Mesenchymal stem cell (in vitro differentiated cells and primary cell): ENCODE results near the gene OLFML3.

ENCODE experiments used
- DNase-seq: peaks from one replicate; pipeline ENCODE4 v3.0.0-alpha.2; 2013
- H2AFZ ChIP-seq: one replicate; pipeline ENCODE4 v1.6.1; 2013; ENCODE audit warnings: low read depth, mild to moderate bottlenecking, control low read depth, inconsistent platforms, low read length, moderate library complexity
- H2AK5ac ChIP-seq: 2 replicates; pipeline ENCODE4 v1.6.1; 2013; ENCODE audit warnings: low read length, moderate library complexity, mild to moderate bottlenecking, inconsistent platforms; ENCODE audit not compliant: severe bottlenecking
- H2BK120ac ChIP-seq: one replicate; pipeline ENCODE4 v1.6.1; 2013; ENCODE audit warnings: low read depth, mild to moderate bottlenecking, inconsistent platforms, low read length, moderate library complexity
- H2BK12ac ChIP-seq, 2 experiments: one replicate each; pipeline ENCODE4 v1.6.1; 2013; ENCODE audit warnings: inconsistent platforms in 2 of 2, low read length in 2 of 2, mild to moderate bottlenecking in 2 of 2, moderate library complexity in 2 of 2, control low read depth in 1 of 2
- H2BK15ac ChIP-seq: one replicate; pipeline ENCODE4 v1.6.1; 2013; ENCODE audit warnings: mild to moderate bottlenecking, low read depth, inconsistent platforms; ENCODE audit not compliant: poor library complexity, severe bottlenecking
- H2BK5ac ChIP-seq: 2 replicates; pipeline ENCODE4 v1.6.1; 2013; ENCODE audit warnings: low read depth, mild to moderate bottlenecking, low read length, control low read depth, inconsistent platforms; ENCODE audit not compliant: poor library complexity, severe bottlenecking
- H3K14ac ChIP-seq, 2 experiments: one replicate each; pipeline ENCODE4 v1.6.1; 2013; ENCODE audit warnings: inconsistent platforms in 2 of 2, low read length in 2 of 2, control low read depth in 1 of 2, mild to moderate bottlenecking in 1 of 2, moderate library complexity in 1 of 2
- H3K18ac ChIP-seq, 2 experiments: one replicate each; pipeline ENCODE4 v1.6.1; 2013; ENCODE audit warnings: inconsistent platforms in 2 of 2, low read length in 2 of 2, control low read depth in 1 of 2, low read depth in 1 of 2, mild to moderate bottlenecking in 1 of 2
- H3K23ac ChIP-seq, 2 experiments: one replicate each; pipeline ENCODE4 v1.6.1; 2013; ENCODE audit warnings: inconsistent platforms in 2 of 2, low read length in 2 of 2, mild to moderate bottlenecking in 2 of 2, moderate library complexity in 2 of 2, control low read depth in 1 of 2
- H3K27ac ChIP-seq: 2 replicates; pipeline ENCODE4 v1.5.1; 2013; ENCODE audit warnings: mild to moderate bottlenecking, moderate library complexity, low read length, control low read depth, inconsistent platforms; ENCODE audit not compliant: poor library complexity, severe bottlenecking
- H3K27me3 ChIP-seq, 2 experiments: 2 replicates each; pipeline versions ENCODE4 v1.6.1 to v1.7.0; 2013; ENCODE audit warnings: low read length in 2 of 2, mild to moderate bottlenecking in 2 of 2, moderate library complexity in 2 of 2, control low read depth in 1 of 2, inconsistent platforms in 1 of 2; ENCODE audit not compliant: control insufficient read depth in 1 of 2, insufficient read depth in 1 of 2
- H3K36me3 ChIP-seq, 2 experiments: 2 replicates each; pipeline versions ENCODE4 v1.6.1 to v1.7.0; 2013; ENCODE audit warnings: low read length in 2 of 2, control low read depth in 1 of 2, inconsistent platforms in 1 of 2, low read depth in 1 of 2, mild to moderate bottlenecking in 1 of 2; ENCODE audit not compliant: insufficient read depth in 2 of 2, control insufficient read depth in 1 of 2
- H3K4ac ChIP-seq, 2 experiments: one replicate each; pipeline ENCODE4 v1.6.1; 2013; ENCODE audit warnings: inconsistent platforms in 2 of 2, low read length in 2 of 2, mild to moderate bottlenecking in 2 of 2, moderate library complexity in 2 of 2, control low read depth in 1 of 2, low read depth in 1 of 2
- H3K4me1 ChIP-seq: 2 replicates; pipeline ENCODE4 v1.6.1; 2013; ENCODE audit warnings: low read depth, low read length, control low read depth; ENCODE audit not compliant: control insufficient read depth, insufficient read depth
- H3K4me2 ChIP-seq: 2 replicates; pipeline ENCODE4 v1.6.1; 2013; ENCODE audit warnings: low read length, mild to moderate bottlenecking, inconsistent platforms; ENCODE audit not compliant: poor library complexity, severe bottlenecking
- H3K4me3 ChIP-seq, 2 experiments: 2 replicates each; pipeline versions ENCODE4 v1.5.1 to v1.7.0; 2013; ENCODE audit warnings: low read length in 2 of 2, mild to moderate bottlenecking in 2 of 2, control low read depth in 1 of 2, low read depth in 1 of 2; ENCODE audit not compliant: insufficient read depth in 1 of 2
- H3K79me1 ChIP-seq: replicated peaks from 2 replicates; pipeline ENCODE4 v1.6.1; 2013; ENCODE audit warnings: mild to moderate bottlenecking, control low read depth, low read length, inconsistent platforms; ENCODE audit not compliant: poor library complexity, severe bottlenecking
- H3K9ac ChIP-seq: 2 replicates; pipeline ENCODE4 v1.7.0; 2013; ENCODE audit warnings: mild to moderate bottlenecking, low read length, moderate library complexity
- H3K9me3 ChIP-seq: 2 replicates; pipeline ENCODE4 v1.7.0; 2013; ENCODE audit warnings: mild to moderate bottlenecking, low read length; ENCODE audit not compliant: control insufficient read depth
- H4K8ac ChIP-seq: one replicate; pipeline ENCODE4 v1.6.1; 2013; ENCODE audit warnings: inconsistent platforms, mild to moderate bottlenecking, low read length, moderate library complexity
- H4K91ac ChIP-seq: one replicate; pipeline ENCODE4 v1.6.1; 2013; ENCODE audit warnings: mild to moderate bottlenecking, low read length, inconsistent platforms
- WGBS: methylation state at CpG from one replicate; pipeline ENCODE4 v1.1.7; 2013; ENCODE audit warnings: mixed read lengths; 5-methylcytosine and 5-hydroxymethylcytosine counted together

OLFML3 gene

GRCh38 chr1:113981962-113982931 is 3.0 kb downstream of the OLFML3 start:
- Histone ChIP-seq H3K4ac (peak overlapping the region in 1 of 2 experiments; percentile 63), H3K27me3 (no peaks in the 10 kb centered on the region), H3K4me1 (peaks cover 45% of the 10 kb centered on the region), H3K14ac (no peak overlapping the region), H3K4me2 (peak overlapping the region; percentile 49), H2BK5ac (peak overlapping the region; percentile 75), H3K79me1 (peaks cover 7% of the 10 kb centered on the region), H3K4me3 (peak overlapping the region in 1 of 2 experiments; percentile 85), H4K8ac (peak overlapping the region; percentile 72), H2AFZ (no peak overlapping the region), H3K27ac (peak overlapping the region; percentile 70), H2BK120ac (peak overlapping the region; percentile 54), H3K9me3 (no peaks in the 10 kb centered on the region), H2BK12ac (peak overlapping the region; percentile 59 to 97), H2AK5ac (peak overlapping the region; percentile 95), H3K36me3 (peaks cover 8 to 9% of the 10 kb centered on the region in 2 experiments), H3K18ac (peak overlapping the region; percentile 49 to 86), H3K9ac (peak overlapping the region; percentile 89), H3K23ac (no peak overlapping the region), H2BK15ac (peak overlapping the region; percentile 73), H4K91ac (peak overlapping the region; percentile 72)
- WGBS = 48% methylated on average over 17 of the region's 18 CpGs
- peak; percentile 88 for DNase-seq

GRCh38 chr1:113982949-113983348 is 3.7 kb downstream of the OLFML3 start:
- WGBS = 82% methylated on average over 4 of the region's 5 CpGs
- no peaks in the 10 kb centered on the region for H3K27me3 ChIP-seq
- no peak overlapping the region for H2BK120ac ChIP-seq
- H2BK12ac ChIP-seq = peak overlapping the region; percentile 73 to 97
- peaks cover 8 to 9% of the 10 kb centered on the region in 2 experiments for H3K36me3 ChIP-seq
- peak overlapping the region; percentile 66 for H4K8ac ChIP-seq
- peaks cover 45% of the 10 kb centered on the region for H3K4me1 ChIP-seq
- H3K27ac ChIP-seq = peak overlapping the region; percentile 40
- peak overlapping the region; percentile 70 for H2BK15ac ChIP-seq
- H3K9ac ChIP-seq = peak overlapping the region; percentile 72
- peak overlapping the region in 1 of 2 experiments; percentile 85 for H3K4me3 ChIP-seq
- peak overlapping the region; percentile 49 for H3K4me2 ChIP-seq
- H3K9me3 ChIP-seq = no peaks in the 10 kb centered on the region
- no peak for DNase-seq
- H3K23ac ChIP-seq = no peak overlapping the region
- no peak overlapping the region for H2AFZ ChIP-seq
- H2BK5ac ChIP-seq = no peak overlapping the region
- no peak overlapping the region for H3K14ac ChIP-seq
- H2AK5ac ChIP-seq = peak overlapping the region; percentile 75
- peak overlapping the region; percentile 72 for H4K91ac ChIP-seq
- H3K18ac ChIP-seq = peak overlapping the region; percentile 6 to 86
- peak overlapping the region in 1 of 2 experiments; percentile 65 for H3K4ac ChIP-seq
- peaks cover 7% of the 10 kb centered on the region for H3K79me1 ChIP-seq

- 88% methylated on average over 8 of the region's 8 CpGs for WGBS
- Histone ChIP-seq H2BK12ac (peak overlapping the region; percentile 73 to 97), H2AK5ac (peak overlapping the region; percentile 75), H2AFZ (no peak overlapping the region), H3K27ac (no peak overlapping the region), H3K9ac (peak overlapping the region; percentile 72), H3K79me1 (peaks cover 7% of the 10 kb centered on the region), H4K91ac (peak overlapping the region; percentile 93), H3K4me2 (no peak overlapping the region), H4K8ac (peak overlapping the region; percentile 83), H3K4me1 (peaks cover 45% of the 10 kb centered on the region), H3K4me3 (peak overlapping the region in 1 of 2 experiments; percentile 85), H3K9me3 (no peaks in the 10 kb centered on the region), H2BK120ac (no peak overlapping the region), H3K4ac (peak overlapping the region; percentile 65 to 81), H2BK15ac (peak overlapping the region; percentile 70), H3K36me3 (peaks cover 8 to 9% of the 10 kb centered on the region in 2 experiments), H3K18ac (peak overlapping the region; percentile 59 to 90), H3K23ac (peak overlapping the region in 1 of 2 experiments; percentile 29), H3K27me3 (no peaks in the 10 kb centered on the region), H2BK5ac (no peak overlapping the region), H3K14ac (peak overlapping the region in 1 of 2 experiments; percentile 19)
- no peak for DNase-seq
These were observed 4.1 kb downstream of the OLFML3 start for GRCh38 chr1:113983391-113983790.

- peaks cover 8 to 9% of the 10 kb centered on the region in 2 experiments for H3K36me3 ChIP-seq
- peak overlapping the region in 1 of 2 experiments; percentile 29 for H3K23ac ChIP-seq
- no peak overlapping the region for H2BK15ac ChIP-seq
- no peak overlapping the region for H2BK120ac ChIP-seq
- H3K14ac ChIP-seq = peak overlapping the region in 1 of 2 experiments; percentile 19
- no peak overlapping the region for H3K4me2 ChIP-seq
- peaks cover 45% of the 10 kb centered on the region for H3K4me1 ChIP-seq
- no peaks in the 10 kb centered on the region for H3K27me3 ChIP-seq
- peak overlapping the region; percentile 93 for H4K91ac ChIP-seq
- H3K18ac ChIP-seq = peak overlapping the region; percentile 16 to 90
- peak overlapping the region; percentile 72 for H3K9ac ChIP-seq
- H3K79me1 ChIP-seq = peaks cover 7% of the 10 kb centered on the region
- WGBS = 97% methylated on average over 7 of the region's 7 CpGs
- H3K27ac ChIP-seq = no peak overlapping the region
- no peak for DNase-seq
- H2AK5ac ChIP-seq = peak overlapping the region; percentile 75
- no peak overlapping the region for H4K8ac ChIP-seq
- H3K4ac ChIP-seq = peak overlapping the region in 1 of 2 experiments; percentile 81
- peak overlapping the region in 1 of 2 experiments; percentile 85 for H3K4me3 ChIP-seq
- H2BK12ac ChIP-seq = peak overlapping the region in 1 of 2 experiments; percentile 97
- no peak overlapping the region for H2AFZ ChIP-seq
- H2BK5ac ChIP-seq = no peak overlapping the region
- H3K9me3 ChIP-seq = no peaks in the 10 kb centered on the region
These were observed 4.6 kb downstream of the OLFML3 start for GRCh38 chr1:113983826-113984225.
